Measurements from ENCODE around the gene CAVIN2. TPM values are rescaled to one million over a fixed set of nuclear protein-coding genes. Genes with fewer than 3 reads are reported as not detected.

CAVIN2 gene
- total RNA-seq, 1 donor, result 1.8 TPM

- Histone ChIP-seq H3K4me1 (ENCODE audit: insufficient read depth, low read length) (peaks cover 24% of the 10 kb centered on the region), H3K27me3 (ENCODE audit: insufficient read depth, low read length) (no peaks in the 10 kb centered on the region), H2AFZ (ENCODE audit: low read length) (no peak overlapping the region), H3K79me2 (ENCODE audit: insufficient read depth, low read length) (no peaks in the 10 kb centered on the region), H3K4me2 (ENCODE audit: insufficient read depth, low read length) (no peak overlapping the region), H4K20me1 (ENCODE audit: insufficient read depth, low read length) (no peaks in the 10 kb centered on the region), H3K27ac (ENCODE audit: low read depth, low read length) (no peak overlapping the region), H3K36me3 (ENCODE audit: insufficient read depth, low read length) (no peaks in the 10 kb centered on the region), H3K9me3 (ENCODE audit: low read depth, low read length) (no peaks in the 10 kb centered on the region), H3K4me3 (ENCODE audit: insufficient read depth, low read length) (no peak overlapping the region)
- no peak for DNase-seq (ENCODE audit: insufficient read length, low spot score, missing footprints)
- TF ChIP-seq CTCF (IDR thresholded peaks at IDR 0.05; ENCODE audit: extremely low read depth, low read depth, low read length), result no peak
Measured at GRCh38 chr2:191869781-191870180, 22.9 kb upstream of the CAVIN2 start.

- Histone ChIP-seq H3K79me2 (ENCODE audit: insufficient read depth, low read length) (no peaks in the 10 kb centered on the region), H3K36me3 (ENCODE audit: insufficient read depth, low read length) (no peaks in the 10 kb centered on the region), H2AFZ (ENCODE audit: low read length) (no peak overlapping the region), H3K4me2 (ENCODE audit: insufficient read depth, low read length) (no peak overlapping the region), H4K20me1 (ENCODE audit: insufficient read depth, low read length) (no peaks in the 10 kb centered on the region), H3K4me1 (ENCODE audit: insufficient read depth, low read length) (peaks cover 29% of the 10 kb centered on the region), H3K27ac (ENCODE audit: low read depth, low read length) (no peak overlapping the region), H3K27me3 (ENCODE audit: insufficient read depth, low read length) (no peaks in the 10 kb centered on the region), H3K4me3 (ENCODE audit: insufficient read depth, low read length) (no peak overlapping the region), H3K9me3 (ENCODE audit: low read depth, low read length) (no peaks in the 10 kb centered on the region)
- no peak for DNase-seq (ENCODE audit: insufficient read length, low spot score, missing footprints)
- peak; percentile 60 for TF ChIP-seq CTCF (IDR thresholded peaks at IDR 0.05; ENCODE audit: extremely low read depth, low read depth, low read length)
Measured at GRCh38 chr2:191869178-191869577, 22.3 kb upstream of the CAVIN2 start.

- Histone ChIP-seq H3K4me3 (ENCODE audit: insufficient read depth, low read length) (no peak overlapping the region), H3K36me3 (ENCODE audit: insufficient read depth, low read length) (no peaks in the 10 kb centered on the region), H2AFZ (ENCODE audit: low read length) (no peak overlapping the region), H3K4me2 (ENCODE audit: insufficient read depth, low read length) (peak overlapping the region; percentile 60), H3K27ac (ENCODE audit: low read depth, low read length) (peak overlapping the region; percentile 84), H3K79me2 (ENCODE audit: insufficient read depth, low read length) (no peaks in the 10 kb centered on the region), H3K9me3 (ENCODE audit: low read depth, low read length) (no peaks in the 10 kb centered on the region), H3K4me1 (ENCODE audit: insufficient read depth, low read length) (peaks cover 29% of the 10 kb centered on the region), H4K20me1 (ENCODE audit: insufficient read depth, low read length) (no peaks in the 10 kb centered on the region), H3K27me3 (ENCODE audit: insufficient read depth, low read length) (no peaks in the 10 kb centered on the region)
- DNase-seq (ENCODE audit: insufficient read length, low spot score, missing footprints), result no peak
- TF ChIP-seq CTCF (IDR thresholded peaks at IDR 0.05; ENCODE audit: extremely low read depth, low read depth, low read length), result no peak
Measured at GRCh38 chr2:191867507-191867847, 20.6 kb upstream of the CAVIN2 start.

GRCh38 chr2:191866675-191867506, 20.0 kb upstream of the CAVIN2 start:
- peak; percentile 74 for DNase-seq (ENCODE audit: insufficient read length, low spot score, missing footprints)
- Histone ChIP-seq H3K4me2 (ENCODE audit: insufficient read depth, low read length) (peak overlapping the region; percentile 60), H3K4me3 (ENCODE audit: insufficient read depth, low read length) (no peak overlapping the region), H3K79me2 (ENCODE audit: insufficient read depth, low read length) (no peaks in the 10 kb centered on the region), H4K20me1 (ENCODE audit: insufficient read depth, low read length) (no peaks in the 10 kb centered on the region), H3K27ac (ENCODE audit: low read depth, low read length) (peak overlapping the region; percentile 84), H3K36me3 (ENCODE audit: insufficient read depth, low read length) (no peaks in the 10 kb centered on the region), H3K27me3 (ENCODE audit: insufficient read depth, low read length) (no peaks in the 10 kb centered on the region), H3K4me1 (ENCODE audit: insufficient read depth, low read length) (peaks cover 29% of the 10 kb centered on the region), H3K9me3 (ENCODE audit: low read depth, low read length) (no peaks in the 10 kb centered on the region), H2AFZ (ENCODE audit: low read length) (peak overlapping the region; percentile 87)
- TF ChIP-seq CTCF (IDR thresholded peaks at IDR 0.05; ENCODE audit: extremely low read depth, low read depth, low read length), result no peak
